Lower lobe of right lung (tissue), 2 donors: ENCODE measurements around the gene SS18L1. TPM values are rescaled to one million over a fixed set of nuclear protein-coding genes. Genes with fewer than 3 reads are reported as not detected.

Source experiments
- ATAC-seq, 2 donors: fragments of 200-7000 bp; cut with Tn5 transposase; one replicate each; pipeline ENCODE4 v1.9.1; 2020 to 2022; ENCODE audit warnings: mild to moderate bottlenecking in 2 of 2, moderate library complexity in 2 of 2
- DNase-seq: peaks from one replicate; pipeline ENCODE4 v3.0.0-alpha.2; 2020
- H3K27ac ChIP-seq: fragments of 200-600 bp; one replicate; pipeline ENCODE4 v1.8.0; 2022
- H3K27me3 ChIP-seq: fragments of 200-600 bp; one replicate; pipeline ENCODE4 v1.8.0; 2022; ENCODE audit warnings: low read depth
- H3K36me3 ChIP-seq: fragments of 200-600 bp; one replicate; pipeline ENCODE4 v1.8.0; 2022; ENCODE audit warnings: mild to moderate bottlenecking
- H3K4me1 ChIP-seq: fragments of 200-600 bp; one replicate; pipeline ENCODE4 v1.8.0; 2022
- H3K4me3 ChIP-seq: fragments of 200-600 bp; one replicate; pipeline ENCODE4 v1.8.0; 2022; ENCODE audit warnings: mild to moderate bottlenecking
- H3K9me3 ChIP-seq: fragments of 200-600 bp; one replicate; pipeline ENCODE4 v1.8.0; 2022
- intact Hi-C: fragments of 100-400 bp; cut with DNase I; formaldehyde crosslinking; loops from one replicate; pipeline ENCODE4 v1.11.0; 2022
- total RNA-seq: library from RNA; stranded (reverse); fragmentation: NEBNext Ultra II Directional; extraction: Animal tissue kit (Norgen Biotek cat#: 25700); gene quantifications from one replicate; pipeline ENCODE4 v1.2.1, GENCODE V29; 2021
- TF ChIP-seq, protein P1 (sequence below): fragments of 200-600 bp; IDR thresholded peaks from one replicate; pipeline ENCODE4 v1.8.0; 2022; ENCODE audit warnings: antibody characterized with exemption, mild to moderate bottlenecking
- donor health status: DM: no; HTN: yes; CAD: no; lungs with severe emphysema.

Gene SS18L1
- total RNA-seq, 1 donor from 2014 or later: 17.8 TPM

DNA sequence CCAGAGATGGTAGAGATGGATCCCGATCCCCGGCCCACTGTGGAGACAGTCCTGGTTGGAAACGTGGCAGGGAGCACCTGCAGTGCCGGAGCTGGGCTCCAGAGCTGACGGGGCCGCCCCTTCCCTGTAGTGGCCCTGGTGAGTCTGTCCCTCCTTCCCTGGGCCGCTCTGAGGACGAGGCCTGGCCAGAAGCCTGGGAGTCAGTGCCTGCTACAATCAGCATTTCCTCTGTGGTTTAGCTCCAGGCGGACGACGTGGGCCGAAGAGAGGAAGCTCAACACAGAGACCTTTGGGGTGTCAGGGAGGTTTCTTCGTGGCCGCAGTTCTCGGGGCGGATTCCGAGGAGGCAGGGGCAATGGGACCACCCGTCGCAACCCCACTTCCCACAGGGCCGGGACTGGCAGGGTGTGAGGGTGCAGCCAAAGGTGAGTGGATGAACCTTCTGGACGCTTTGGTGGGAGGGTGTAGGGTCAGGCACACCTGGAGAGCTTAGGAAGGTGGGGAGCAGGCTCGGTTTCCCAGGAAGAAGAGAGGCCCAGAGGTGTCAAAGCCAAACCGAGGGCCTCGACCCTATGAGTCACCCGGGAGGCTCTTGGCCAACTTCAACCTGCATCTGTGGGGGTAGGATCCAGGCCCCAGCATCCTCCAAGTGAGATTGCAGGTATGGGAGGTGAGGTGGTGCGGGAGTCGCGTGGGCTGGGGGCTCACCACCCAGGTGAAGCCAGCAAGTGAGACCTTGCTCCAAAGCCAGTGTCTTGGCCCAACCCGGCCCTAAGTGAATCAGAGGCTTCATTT, 10.3 kb upstream of the SS18L1 start:
- DNase-seq (peak; percentile 72), ATAC-seq (peak; percentile 65 to 67)
- no peaks in the 10 kb centered on the region for H3K9me3 ChIP-seq
- peaks cover 40% of the 10 kb centered on the region for H3K4me1 ChIP-seq
- intact Hi-C loops: no loop called here
- H3K4me3 ChIP-seq: peak overlapping the region; percentile 6
- H3K36me3 ChIP-seq: peaks cover 100% of the 10 kb centered on the region
- TF ChIP-seq, protein P1, sequence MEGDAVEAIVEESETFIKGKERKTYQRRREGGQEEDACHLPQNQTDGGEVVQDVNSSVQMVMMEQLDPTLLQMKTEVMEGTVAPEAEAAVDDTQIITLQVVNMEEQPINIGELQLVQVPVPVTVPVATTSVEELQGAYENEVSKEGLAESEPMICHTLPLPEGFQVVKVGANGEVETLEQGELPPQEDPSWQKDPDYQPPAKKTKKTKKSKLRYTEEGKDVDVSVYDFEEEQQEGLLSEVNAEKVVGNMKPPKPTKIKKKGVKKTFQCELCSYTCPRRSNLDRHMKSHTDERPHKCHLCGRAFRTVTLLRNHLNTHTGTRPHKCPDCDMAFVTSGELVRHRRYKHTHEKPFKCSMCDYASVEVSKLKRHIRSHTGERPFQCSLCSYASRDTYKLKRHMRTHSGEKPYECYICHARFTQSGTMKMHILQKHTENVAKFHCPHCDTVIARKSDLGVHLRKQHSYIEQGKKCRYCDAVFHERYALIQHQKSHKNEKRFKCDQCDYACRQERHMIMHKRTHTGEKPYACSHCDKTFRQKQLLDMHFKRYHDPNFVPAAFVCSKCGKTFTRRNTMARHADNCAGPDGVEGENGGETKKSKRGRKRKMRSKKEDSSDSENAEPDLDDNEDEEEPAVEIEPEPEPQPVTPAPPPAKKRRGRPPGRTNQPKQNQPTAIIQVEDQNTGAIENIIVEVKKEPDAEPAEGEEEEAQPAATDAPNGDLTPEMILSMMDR: no peak
- H3K27ac ChIP-seq: peak overlapping the region; percentile 79
- H3K27me3 ChIP-seq: no peaks in the 10 kb centered on the region

DNA sequence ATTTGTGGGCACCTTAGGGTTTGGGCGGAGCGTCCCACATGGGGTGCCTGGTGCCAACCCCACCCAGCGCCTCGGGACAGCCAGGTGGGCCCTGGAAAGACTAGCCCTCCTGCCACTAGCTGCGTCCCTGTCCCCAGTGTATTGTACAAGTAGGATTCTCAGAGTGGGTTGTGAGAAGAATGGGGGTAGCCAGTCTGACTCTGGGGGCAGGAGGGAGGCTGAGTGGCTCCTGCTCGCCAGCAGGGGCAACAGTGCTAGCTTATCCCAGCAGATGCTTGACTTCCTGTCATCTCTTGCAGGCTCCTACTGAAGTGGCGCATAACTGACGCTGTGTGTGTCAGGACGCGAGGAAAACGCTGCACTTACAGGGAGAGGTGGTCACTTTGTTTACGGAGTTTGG, 9.7 kb upstream of the SS18L1 start:
- ATAC-seq: no peak

DNA sequence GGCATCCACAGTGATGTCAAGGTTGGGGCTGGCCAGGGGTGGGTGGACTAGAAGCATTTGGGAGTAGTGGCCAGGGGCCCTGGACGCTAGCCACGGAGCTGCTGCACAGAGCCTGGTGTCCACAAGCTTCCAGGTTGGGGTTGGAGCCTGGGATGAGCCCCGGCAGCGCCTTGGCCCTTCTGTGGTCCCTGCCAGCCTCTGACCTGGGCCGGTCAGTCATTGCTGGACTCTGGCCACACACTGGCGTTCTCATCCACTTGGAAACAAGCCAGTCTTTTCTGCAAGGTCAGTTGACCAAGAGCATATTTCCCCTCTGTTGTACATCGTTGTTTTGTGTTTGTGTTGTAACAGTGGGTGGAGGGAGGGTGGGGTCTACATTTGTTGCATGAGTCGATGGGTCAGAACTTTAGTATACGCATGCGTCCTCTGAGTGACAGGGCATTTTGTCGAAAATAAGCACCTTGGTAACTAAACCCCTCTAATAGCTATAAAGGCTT, 8.8 kb upstream of the SS18L1 start:
- Histone ChIP-seq H3K4me1 (peaks cover 40% of the 10 kb centered on the region), H3K36me3 (peaks cover 100% of the 10 kb centered on the region), H3K4me3 (no peak overlapping the region), H3K27me3 (no peaks in the 10 kb centered on the region), H3K27ac (peak overlapping the region; percentile 58), H3K9me3 (no peaks in the 10 kb centered on the region)
- peak; percentile 4 to 42 for ATAC-seq
- intact Hi-C loops: no loop called here
- TF ChIP-seq, protein P1: no peak
- no peak for DNase-seq

More for the DNA sequence above, 9.7 kb upstream of the SS18L1 start:
- TF ChIP-seq, protein P1: no peak
- Histone ChIP-seq H3K27me3 (no peaks in the 10 kb centered on the region), H3K9me3 (no peaks in the 10 kb centered on the region), H3K27ac (peak overlapping the region; percentile 24), H3K4me3 (no peak overlapping the region), H3K36me3 (peaks cover 100% of the 10 kb centered on the region), H3K4me1 (peaks cover 40% of the 10 kb centered on the region)
- intact Hi-C loops: no loop called here
- no peak for DNase-seq

DNA sequence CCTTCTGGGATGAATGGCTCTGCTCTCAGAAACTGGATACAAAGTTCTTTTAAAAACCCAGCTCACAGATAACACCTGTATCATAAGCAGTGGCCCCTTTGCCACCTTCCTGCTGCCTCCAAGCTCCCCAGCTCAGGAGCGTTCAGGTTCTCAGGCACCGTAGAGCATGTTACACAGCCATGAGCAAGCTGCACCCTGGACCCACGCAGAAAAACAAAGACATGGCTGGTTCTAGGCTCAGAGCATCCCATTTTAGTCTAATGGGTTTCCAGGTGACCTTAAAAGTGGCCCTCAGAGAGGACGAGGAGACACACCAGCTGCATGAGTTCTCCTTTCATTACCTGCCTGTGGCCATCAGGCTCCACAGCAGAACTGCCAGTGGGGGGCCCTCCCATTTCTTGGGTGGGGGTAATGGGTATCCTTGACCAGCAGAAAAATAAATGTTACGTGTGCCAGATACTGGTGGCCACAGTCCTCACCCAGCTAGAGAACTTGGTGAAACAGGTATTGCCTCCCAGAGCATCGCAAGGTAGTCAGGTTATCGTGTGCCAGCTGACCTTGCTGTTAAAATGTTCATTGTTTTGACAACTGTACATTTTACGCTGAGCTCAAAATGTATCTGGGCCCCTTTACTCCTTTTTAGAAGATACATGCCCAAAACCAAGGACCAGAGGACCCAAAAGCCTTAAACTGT, 7.8 kb upstream of the SS18L1 start:
- intact Hi-C loops: no loop called here
- H3K9me3 ChIP-seq: no peaks in the 10 kb centered on the region
- TF ChIP-seq, protein P1: no peak
- H3K4me3 ChIP-seq: no peak overlapping the region
- H3K4me1 ChIP-seq: peaks cover 45% of the 10 kb centered on the region
- peak overlapping the region; percentile 58 for H3K27ac ChIP-seq
- peaks cover 100% of the 10 kb centered on the region for H3K36me3 ChIP-seq
- H3K27me3 ChIP-seq: no peaks in the 10 kb centered on the region
- no peak for ATAC-seq
- DNase-seq: no peak

DNA sequence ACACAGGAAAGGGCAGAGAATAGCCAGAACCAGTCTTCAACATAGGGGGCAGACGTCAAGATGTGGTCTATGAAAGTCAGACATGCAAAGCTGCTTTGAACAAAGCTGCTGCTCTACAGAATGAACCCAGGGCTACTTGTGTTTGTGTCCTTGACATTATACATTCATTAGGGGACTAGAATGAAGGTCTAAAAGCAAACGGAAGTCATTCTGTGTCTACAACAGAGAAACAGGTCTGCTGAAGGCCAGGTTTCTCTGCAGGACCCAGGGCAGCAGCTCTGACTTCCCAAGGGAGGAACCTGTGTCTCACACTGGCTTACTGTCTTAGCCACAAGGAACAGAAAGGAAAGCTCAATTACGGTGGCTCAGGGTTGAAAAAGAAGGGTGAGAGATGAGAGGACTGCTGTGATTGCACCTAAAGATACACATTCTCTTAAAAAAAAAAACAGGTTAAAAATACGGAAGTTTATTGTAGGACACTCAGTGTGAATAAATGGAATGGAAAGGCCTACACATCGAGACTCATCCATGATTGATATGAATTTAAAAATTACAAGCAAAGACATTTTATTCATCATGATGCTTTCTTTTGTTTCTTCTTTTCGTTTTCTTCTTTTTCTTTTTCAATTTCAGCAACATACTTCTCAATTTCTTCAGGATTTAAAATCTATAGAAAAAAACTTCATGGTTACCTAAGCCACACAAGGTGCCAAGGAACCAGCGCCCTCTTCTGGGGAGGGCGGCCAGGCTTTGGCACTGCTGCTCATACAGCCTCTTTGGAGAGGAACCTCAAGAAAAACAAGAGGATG, 7.1 kb upstream of the SS18L1 start:
- DNase-seq (peak; percentile 80), ATAC-seq (peak; percentile 60 to 70)
- peak overlapping the region; percentile 0 for H3K27ac ChIP-seq
- no peaks in the 10 kb centered on the region for H3K9me3 ChIP-seq
- no peak overlapping the region for H3K4me3 ChIP-seq
- peaks cover 95% of the 10 kb centered on the region for H3K36me3 ChIP-seq
- TF ChIP-seq, protein P1: peak; percentile 78
- H3K4me1 ChIP-seq: peaks cover 53% of the 10 kb centered on the region
- H3K27me3 ChIP-seq: no peaks in the 10 kb centered on the region
- intact Hi-C loops: no loop called here
